IMR-90 (cell line): ENCODE results near the gene ASTN2. TPM values are rescaled to one million over a fixed set of nuclear protein-coding genes. Genes with fewer than 3 reads are reported as not detected.

ENCODE experiments used
- ATAC-seq: fragments of 200-7000 bp; cut with Tn5 transposase; 2 replicates; pipeline ENCODE4 v1.9.1; 2020; ENCODE audit warnings: low read depth, mild to moderate bottlenecking, moderate library complexity
- BruUV-seq: library from RNA; stranded (reverse); fragments of 400-500 nt; replicated peaks from 2 replicates; lab custom pipeline; 2021; lab: Mats Ljungman, UMichigan
- CTCF ChIA-PET: fragments of 300-600 bp; formaldehyde crosslinking; extraction: SDS; loops from one replicate; lab custom pipeline; 2021; ENCODE audit warnings: antibody characterized with exemption; lab: Yijun Ruan, JAX
- POLR2A ChIA-PET: fragments of 300-600 bp; sonication (Branson Sonifier 250); formaldehyde crosslinking; loops from one replicate; lab custom pipeline; 2022; ENCODE audit warnings: antibody characterized with exemption; ENCODE audit not compliant: unreplicated experiment; lab: Charles Lee
- DNase-seq: peaks from one replicate; pipeline ENCODE4 v3.0.0; 2013
- H2AFZ ChIP-seq: replicated peaks from 2 replicates; pipeline ENCODE3; 2013; ENCODE audit warnings: low read length, mild to moderate bottlenecking; ENCODE audit not compliant: poor library complexity
- H2AK5ac ChIP-seq: 2 replicates; pipeline ENCODE4 v1.6.1; 2013; ENCODE audit warnings: low read depth, low read length, inconsistent platforms
- H2AK9ac ChIP-seq: replicated peaks from 2 replicates; pipeline ENCODE3; 2013; ENCODE audit warnings: mild to moderate bottlenecking, low read depth, low read length, moderate library complexity; ENCODE audit not compliant: poor library complexity
- H2BK120ac ChIP-seq: 2 replicates; pipeline ENCODE4 v1.6.1; 2013; ENCODE audit warnings: low read depth, low read length, inconsistent platforms
- H2BK15ac ChIP-seq: 3 replicates; pipeline ENCODE4 v1.6.1; 2013; ENCODE audit warnings: low read depth, low read length, inconsistent platforms
- H2BK20ac ChIP-seq: 2 replicates; pipeline ENCODE4 v1.6.1; 2013; ENCODE audit warnings: low read depth, mild to moderate bottlenecking, inconsistent platforms, low read length, moderate library complexity
- H2BK5ac ChIP-seq: 2 replicates; pipeline ENCODE4 v1.6.1; 2013; ENCODE audit warnings: mild to moderate bottlenecking, low read depth, low read length, inconsistent platforms; ENCODE audit not compliant: poor library complexity, severe bottlenecking
- H3K14ac ChIP-seq: replicated peaks from 2 replicates; pipeline ENCODE4 v1.6.1; 2013; ENCODE audit warnings: low read depth, low read length, inconsistent platforms
- H3K18ac ChIP-seq: 2 replicates; pipeline ENCODE4 v1.6.1; 2013; ENCODE audit warnings: low read depth, low read length, control low read depth
- H3K23ac ChIP-seq: 2 replicates; pipeline ENCODE4 v1.6.1; 2013; ENCODE audit warnings: low read depth, low read length, inconsistent platforms
- H3K27ac ChIP-seq: 2 replicates; pipeline ENCODE4 v1.5.1; 2013; ENCODE audit warnings: mild to moderate bottlenecking, control low read depth, low read length; ENCODE audit not compliant: insufficient read depth
- H3K27me3 ChIP-seq: 2 replicates; pipeline ENCODE4 v1.6.1; 2013; ENCODE audit warnings: low read length; ENCODE audit not compliant: control insufficient read depth, insufficient read depth
- H3K36me3 ChIP-seq: 2 replicates; pipeline ENCODE4 v1.6.1; 2013; ENCODE audit warnings: low read length, mixed read lengths; ENCODE audit not compliant: control insufficient read depth, insufficient read depth
- H3K4ac ChIP-seq: 2 replicates; pipeline ENCODE4 v1.6.1; 2013; ENCODE audit warnings: low read depth, low read length, inconsistent platforms
- H3K4me1 ChIP-seq: 2 replicates; pipeline ENCODE4 v1.6.1; 2013; ENCODE audit warnings: low read length, mixed read lengths; ENCODE audit not compliant: control insufficient read depth, insufficient read depth
- H3K4me2 ChIP-seq: 2 replicates; pipeline ENCODE4 v1.6.1; 2013; ENCODE audit warnings: low read depth, mild to moderate bottlenecking, control low read depth, low read length, moderate library complexity
- H3K4me3 ChIP-seq: 2 replicates; pipeline ENCODE4 v1.5.1; 2013; ENCODE audit warnings: low read depth, mild to moderate bottlenecking, control low read depth, low read length, moderate library complexity; ENCODE audit not compliant: insufficient read depth
- H3K56ac ChIP-seq: 2 replicates; pipeline ENCODE4 v1.6.1; 2013; ENCODE audit warnings: low read length, inconsistent platforms; ENCODE audit not compliant: insufficient read depth; ENCODE audit errors: extremely low read depth
- H3K79me1 ChIP-seq, 2 experiments: 2 replicates each; pipeline ENCODE4 v1.6.1; 2013; ENCODE audit warnings: low read length in 2 of 2, inconsistent platforms in 1 of 2, low read depth in 1 of 2
- H3K9ac ChIP-seq: 2 replicates; pipeline ENCODE4 v1.6.1; 2013; ENCODE audit warnings: low read depth, low read length, control low read depth
- H3K9me1 ChIP-seq: 2 replicates; pipeline ENCODE4 v1.6.1; 2013; ENCODE audit warnings: low read length, inconsistent platforms; ENCODE audit not compliant: insufficient read depth
- H3K9me3 ChIP-seq: 2 replicates; pipeline ENCODE4 v1.6.1; 2013; ENCODE audit warnings: low read length; ENCODE audit not compliant: control insufficient read depth, insufficient read depth
- H4K20me1 ChIP-seq: 2 replicates; pipeline ENCODE4 v1.6.1; 2013; ENCODE audit warnings: low read length, inconsistent platforms; ENCODE audit not compliant: insufficient read depth
- H4K5ac ChIP-seq: 2 replicates; pipeline ENCODE4 v1.6.1; 2013; ENCODE audit warnings: mild to moderate bottlenecking, low read depth, low read length, control low read depth
- H4K8ac ChIP-seq, 2 experiments: 2 replicates each; pipeline ENCODE4 v1.6.1; 2013; ENCODE audit warnings: low read depth in 2 of 2, low read length in 2 of 2, control low read depth in 1 of 2, inconsistent platforms in 1 of 2
- H4K91ac ChIP-seq: 2 replicates; pipeline ENCODE4 v1.6.1; 2013; ENCODE audit warnings: low read depth, low read length, inconsistent platforms; ENCODE audit not compliant: insufficient read depth
- BHLHE40 ChIP-seq: fragments of 150-350 bp; IDR thresholded peaks from 2 replicates; pipeline ENCODE4 v1.6.1; 2016; ENCODE audit warnings: mild to moderate bottlenecking, low read depth, low read length
- CEBPB ChIP-seq: IDR thresholded peaks from 2 replicates; pipeline ENCODE4 v1.6.1; 2012; ENCODE audit warnings: low read depth, low read length, improper control_type of control experiment
- ELK1 ChIP-seq: fragments of 150-350 bp; IDR thresholded peaks from 2 replicates; pipeline ENCODE4 v1.6.1; 2016; ENCODE audit warnings: low read depth, mild to moderate bottlenecking, low read length, moderate library complexity, borderline replicate concordance
- FOS ChIP-seq: fragments of 150-350 bp; IDR thresholded peaks from 2 replicates; pipeline ENCODE4 v1.6.1; 2016; ENCODE audit warnings: low read depth, low read length
- NFE2L2 ChIP-seq: fragments of 150-350 bp; IDR thresholded peaks from 2 replicates; pipeline ENCODE4 v1.6.1; 2016; ENCODE audit warnings: low read depth, mild to moderate bottlenecking, low read length
- WGBS, 2 experiments: methylation state at CpG; one replicate each; pipeline versions ENCODE4 v1.1.5 to v1.1.7; 2013; ENCODE audit warnings: missing lambda C conversion rate in 2 of 2; ENCODE audit not compliant: insufficient read length in 1 of 2; ENCODE audit errors: extremely low coverage in 2 of 2; 5-methylcytosine and 5-hydroxymethylcytosine counted together
- dilution Hi-C: fragments of 300-500 bp; cut with HindIII; formaldehyde crosslinking; loops from one replicate; pipeline ENCODE4 v1.14.3; 2018; ENCODE audit warnings: low sequenced_read_pairs; ENCODE audit not compliant: unreplicated experiment
- in situ Hi-C: fragments of 300-500 bp; cut with MboI; formaldehyde crosslinking; loops from 3 replicates; pipeline ENCODE4 v1.14.3; 2019; ENCODE audit warnings: low sequenced_read_pairs, inconsistent platforms, mixed read lengths
- intact Hi-C: fragments of 100-400 bp; cut with micrococcal nuclease; formaldehyde crosslinking; loops from 2 replicates; pipeline ENCODE4 v1.10.0; 2022
- polyA plus RNA-seq, 3 experiments: library from polyadenylated mRNA; depleted of rRNA; stranded (reverse); fragments of >200 nt; gene quantifications; 2 replicates each; pipeline ENCODE4 v1.2.3, GENCODE V29; 2012; ENCODE audit warnings: low replicate concordance in 1 of 3
- total RNA-seq: library from RNA; depleted of rRNA; stranded (reverse); fragments of >200 nt; gene quantifications from 2 replicates; pipeline ENCODE4 v1.2.3, GENCODE V29; 2012

ASTN2 gene
- total and polyA plus RNA-seq, 2 of the 4 experiments (the other 2 are of a cell fraction) = 3.8 to 6.8 TPM

GRCh38 chr9:116951588-116952435 lies 463.0 kb downstream of the ASTN2 start:
- peak overlapping the region; percentile 83 for H3K4ac ChIP-seq
- H4K20me1 ChIP-seq = no peaks in the 10 kb centered on the region; the same call in 1 of the 2 replicates
- H4K8ac ChIP-seq = peak overlapping the region; percentile 83 to 88; a peak in 3 of 4 replicates
- peaks cover 12% of the 10 kb centered on the region for H3K9me1 ChIP-seq
- no peak overlapping the region for H2AK9ac ChIP-seq
- H3K27ac ChIP-seq = peak overlapping the region; percentile 19
- peak overlapping the region; percentile 94 for H2BK20ac ChIP-seq
- ATAC-seq = peak; percentile 98
- peak overlapping the region; percentile 84 for H3K23ac ChIP-seq
- H2BK15ac ChIP-seq = peak overlapping the region; percentile 59; the same call in 2 of the 3 replicates
- H3K14ac ChIP-seq = peak overlapping the region; percentile 73
- H3K79me1 ChIP-seq = no peaks in the 10 kb centered on the region
- H2AFZ ChIP-seq = peak overlapping the region; percentile 84
- no TSS peak for BruUV-seq
- CTCF ChIA-PET = no interaction called here
- WGBS, 2 experiments = no CpG with 5 or more reads among the region's 3 CpGs
- peak overlapping the region; percentile 93; the same call in 1 of the 2 replicates for H3K18ac ChIP-seq
- in situ Hi-C loops (no loop called here), dilution Hi-C loops (no loop called here), intact Hi-C loops (no loop called here)
- H3K9ac ChIP-seq = no peak overlapping the region
- H3K36me3 ChIP-seq = no peaks in the 10 kb centered on the region
- peaks cover 10% of the 10 kb centered on the region for H3K4me1 ChIP-seq
- H3K4me2 ChIP-seq = peak overlapping the region; percentile 75; the same call in 1 of the 2 replicates
- TF ChIP-seq ELK1 = no peak
- peak; percentile 58 for TF ChIP-seq NFE2L2
- TF ChIP-seq FOS = peak; percentile 60
- TF ChIP-seq BHLHE40 = no peak; the same call in 1 of the 2 replicates
- TF ChIP-seq CEBPB = peak; percentile 1; the same call in 1 of the 2 replicates
- H3K9me3 ChIP-seq = no peaks in the 10 kb centered on the region
- H3K27me3 ChIP-seq = no peaks in the 10 kb centered on the region
- peak; percentile 98 for DNase-seq
- H4K91ac ChIP-seq = peak overlapping the region; percentile 85; the same call in 1 of the 2 replicates
- H2BK5ac ChIP-seq = peak overlapping the region; percentile 83
- no peak overlapping the region for H3K4me3 ChIP-seq
- POLR2A ChIA-PET = no interaction called here
- H4K5ac ChIP-seq = peak overlapping the region; percentile 36; the same call in 1 of the 2 replicates
- H3K56ac ChIP-seq = peak overlapping the region; percentile 33; the same call in 1 of the 2 replicates
- H2BK120ac ChIP-seq = peak overlapping the region; percentile 94
- H2AK5ac ChIP-seq = peak overlapping the region; percentile 48; the same call in 1 of the 2 replicates
